NCI-H2107 treated with DMSO at 0.1 percent for 48 hours (cell line): ENCODE results near the gene SESTD1.
"Not testable (repeated sequence)": the region's sequence is repeated elsewhere in the genome, so short reads cannot be mapped to it uniquely, and the experiment has no call there.

Experiments used
- DNase-seq: peaks from one replicate; lab custom pipeline; 2025; ENCODE audit not compliant: unreplicated experiment; lab: John Stamatoyannopoulos, UW

The SESTD1 gene

GRCh38 chr2:179238027-179238426 is 26.6 kb downstream of the SESTD1 start:
- DNase-seq = no peak

- DNase-seq = no peak
Observed at GRCh38 chr2:179237209-179237946, 27.3 kb downstream of the SESTD1 start.

DNA sequence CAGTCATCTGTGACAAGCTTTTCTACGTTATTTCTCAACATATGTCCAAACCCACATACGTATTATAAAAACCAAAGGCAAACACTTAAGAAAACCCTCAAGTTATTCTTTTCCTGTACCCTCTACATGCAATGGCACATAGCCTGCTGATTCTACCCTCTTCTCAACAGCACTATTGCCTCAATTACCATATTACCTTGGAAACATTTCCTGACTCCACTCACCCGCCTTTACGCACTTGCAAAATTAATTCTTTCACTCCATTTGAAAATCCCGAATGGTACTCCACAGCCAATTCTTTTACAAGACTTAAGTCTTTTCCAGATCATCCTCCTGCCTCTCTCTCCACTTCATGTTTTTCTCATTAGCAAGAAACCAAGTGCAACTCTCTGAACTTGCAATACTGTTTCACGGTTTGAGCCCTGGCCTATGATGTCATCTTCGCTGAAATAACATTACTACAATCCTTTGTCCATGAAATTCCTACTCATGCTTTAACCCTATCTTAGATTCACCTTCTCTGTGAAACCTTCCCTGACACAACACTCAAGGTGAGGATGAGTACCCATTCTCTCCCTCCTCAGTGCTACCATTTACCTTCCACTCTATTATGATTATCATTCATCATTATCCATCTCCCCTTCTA is 29.0 kb downstream of the SESTD1 start:
- DNase-seq = peak; percentile 15

DNA sequence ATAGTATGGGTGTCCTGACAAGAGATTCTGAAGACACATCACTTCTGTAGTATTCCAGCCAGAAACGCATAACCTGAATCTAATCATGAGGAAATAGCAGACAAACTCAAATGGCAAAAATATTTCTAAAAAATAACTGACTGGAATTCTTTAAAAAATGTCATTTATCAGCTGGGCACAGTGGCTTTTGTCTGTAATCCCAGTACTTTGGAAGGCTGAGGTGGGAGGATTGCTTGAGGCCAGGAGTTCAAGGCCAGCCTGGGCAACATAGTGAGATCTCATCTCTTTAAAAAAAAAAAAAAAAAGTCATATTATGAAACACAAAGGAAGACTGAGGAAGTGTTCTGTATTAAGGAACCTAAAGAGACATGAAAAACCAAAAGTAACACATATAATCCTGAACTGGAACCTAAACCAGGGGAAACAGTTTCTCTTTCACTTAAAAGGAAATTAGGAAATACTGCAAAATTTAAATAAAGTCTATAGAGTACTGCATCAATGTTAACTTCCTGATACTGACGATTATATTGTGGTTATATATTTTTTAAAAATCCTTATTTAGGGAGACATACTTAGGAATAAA is 29.9 kb downstream of the SESTD1 start:
- DNase-seq = no peak

- no peak for DNase-seq
Observed at GRCh38 chr2:179233626-179234430, 30.8 kb downstream of the SESTD1 start.

GRCh38 chr2:179233083-179233490 is 31.5 kb downstream of the SESTD1 start:
- no peak for DNase-seq

GRCh38 chr2:179226961-179227259 is 37.7 kb downstream of the SESTD1 start:
- no peak for DNase-seq

DNA sequence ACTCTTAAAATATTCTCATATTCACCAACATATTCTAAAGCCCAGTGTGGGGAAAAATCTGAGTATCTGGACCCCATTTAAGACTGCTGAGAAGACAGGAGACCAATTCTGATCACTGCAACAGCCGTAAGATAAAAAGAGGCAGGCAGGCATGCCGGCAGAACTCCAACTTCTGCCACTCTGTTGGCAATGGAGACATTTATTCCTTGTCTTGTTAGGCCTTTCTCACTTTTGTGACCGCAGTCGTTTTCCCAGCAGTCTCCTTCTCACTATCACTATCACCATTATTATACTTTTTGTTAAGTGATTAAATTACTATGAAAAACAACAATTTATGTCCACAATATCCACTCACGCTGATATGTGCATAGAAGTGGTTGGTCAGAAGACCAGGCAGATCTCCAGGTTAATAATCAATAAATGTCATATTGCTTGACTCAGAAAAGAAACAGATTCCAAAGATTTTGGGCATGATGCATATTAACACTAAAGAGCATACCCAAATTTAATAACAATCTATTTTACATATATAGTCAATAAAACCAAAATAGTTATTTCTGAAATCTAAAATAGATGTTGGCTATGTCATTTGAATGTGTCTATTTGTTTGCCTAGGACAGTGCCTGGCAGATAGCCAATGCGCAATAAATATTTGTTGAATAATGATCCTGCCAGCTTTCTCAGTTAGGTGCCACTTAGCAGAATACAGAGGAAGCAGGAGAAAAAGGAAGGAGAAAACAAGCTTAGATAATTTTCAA is 38.2 kb downstream of the SESTD1 start:
- DNase-seq = no peak

DNA sequence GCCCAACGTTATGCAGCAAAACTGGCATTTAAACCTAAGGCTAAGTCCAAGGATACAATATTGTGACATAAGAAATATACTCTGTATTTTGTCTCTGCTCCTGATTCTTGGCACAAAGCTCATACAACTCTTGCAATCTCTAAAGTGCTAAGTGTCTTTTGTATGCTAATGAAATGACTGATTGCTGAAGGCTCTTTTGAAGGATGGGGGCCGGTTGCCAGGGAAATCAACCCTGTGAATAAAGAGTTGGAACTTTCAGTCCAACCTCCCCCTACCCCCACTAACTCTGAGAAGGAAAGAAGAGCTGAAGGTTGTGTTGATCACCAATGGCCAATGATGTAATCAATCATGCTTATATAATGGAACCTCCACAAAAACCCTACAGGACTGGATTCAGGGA is 40.3 kb downstream of the SESTD1 start:
- DNase-seq = no peak

DNA sequence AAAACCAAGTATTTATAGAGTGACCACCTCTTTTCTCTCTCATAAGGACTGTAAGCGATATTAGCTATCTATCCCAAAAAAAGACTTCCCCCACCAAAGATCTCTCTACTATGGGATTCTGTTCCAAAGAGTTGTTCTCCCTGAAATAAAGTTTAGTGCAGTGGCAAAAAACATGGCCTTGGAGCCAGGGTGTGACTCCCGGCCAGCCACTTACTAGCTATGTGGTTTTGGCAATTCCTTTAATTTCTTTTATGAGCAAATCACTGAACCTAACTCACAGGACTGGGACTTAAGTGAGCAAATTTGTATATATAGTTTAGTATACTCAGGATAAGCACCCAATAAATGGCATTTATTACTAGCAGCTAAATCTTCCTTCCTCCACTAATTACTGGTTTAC is 42.6 kb downstream of the SESTD1 start:
- no peak for DNase-seq

DNA sequence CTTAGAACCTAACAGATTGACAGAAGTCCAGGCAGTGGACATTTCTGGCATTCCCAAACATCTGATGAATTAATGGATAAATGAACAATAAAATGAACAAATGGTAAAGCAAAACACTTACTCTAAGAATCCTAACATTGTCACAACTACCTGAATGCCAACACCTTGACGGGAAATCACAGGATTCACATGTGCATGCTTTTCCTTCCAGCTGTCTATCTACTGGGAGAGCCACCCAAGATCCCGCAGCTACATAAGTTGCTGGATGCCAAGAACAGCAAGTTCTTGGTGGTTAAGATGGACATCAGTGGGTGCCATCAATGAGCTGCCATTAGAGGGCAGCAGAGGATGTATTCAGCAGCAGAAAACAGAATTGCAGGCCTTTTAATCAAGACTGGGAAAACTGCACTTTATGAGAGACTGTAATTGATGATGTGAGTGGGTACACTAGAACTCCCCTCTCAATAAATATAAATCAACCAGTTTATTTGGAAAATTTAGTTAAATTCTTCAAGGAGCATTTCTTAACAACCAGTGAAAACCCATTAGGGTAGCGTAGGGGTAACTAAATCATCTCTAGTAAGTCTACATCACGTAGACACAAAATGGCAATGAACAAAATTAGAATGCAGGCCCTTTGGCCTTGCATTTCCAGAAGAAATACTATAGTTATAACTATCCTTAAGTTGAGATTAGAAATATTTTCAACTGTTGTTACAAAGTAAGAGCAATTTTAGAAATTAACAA is 45.6 kb downstream of the SESTD1 start:
- peak; percentile 42 for DNase-seq

DNA sequence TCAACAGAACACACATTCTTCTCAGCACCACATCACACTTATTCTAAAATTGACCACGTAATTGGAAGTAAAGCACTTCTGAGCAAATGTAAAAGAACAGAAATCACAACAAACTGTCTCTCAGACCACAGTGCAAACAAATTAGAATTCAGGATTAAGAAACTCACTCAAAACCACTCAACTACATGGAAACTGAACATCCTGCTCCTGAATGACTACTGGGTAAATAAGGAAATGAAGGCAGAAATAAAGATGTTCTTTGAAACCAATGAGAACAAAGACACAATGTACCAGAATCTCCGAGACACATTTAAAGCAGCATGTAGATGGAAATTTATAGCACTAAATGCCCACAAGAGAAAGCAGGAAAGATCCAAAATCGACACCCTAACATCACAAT is 50.0 kb downstream of the SESTD1 start:
- not testable (repeated sequence) for DNase-seq

- DNase-seq = no peak
Observed at GRCh38 chr2:179211355-179211754, 53.3 kb downstream of the SESTD1 start.

GRCh38 chr2:179208277-179208676 is 56.4 kb downstream of the SESTD1 start:
- DNase-seq = not testable (repeated sequence)

GRCh38 chr2:179207047-179207446 is 57.6 kb downstream of the SESTD1 start:
- DNase-seq = no peak

- no peak for DNase-seq
Observed at GRCh38 chr2:179201869-179202268, 62.8 kb downstream of the SESTD1 start.

- DNase-seq = not testable (repeated sequence)
Observed at GRCh38 chr2:179195926-179196590, 68.6 kb downstream of the SESTD1 start.

- DNase-seq = no peak
Observed at GRCh38 chr2:179195141-179195540, 69.5 kb downstream of the SESTD1 start.

- no peak for DNase-seq
Observed at GRCh38 chr2:179193759-179194394, 70.8 kb downstream of the SESTD1 start.
